NCI-H146 treated with DMSO at 0.1 percent for 48 hours (cell line): Measurements from ENCODE around the gene ADGRL3.
A peak's percentile ranks its signal among the peaks of the same experiment; 100 is the strongest.

ENCODE experiments used
- DNase-seq: peaks from one replicate; lab custom pipeline; 2025; ENCODE audit not compliant: unreplicated experiment; lab: John Stamatoyannopoulos, UW

The ADGRL3 gene

GRCh38 chr4:61853041-61853440 lies 652.9 kb downstream of the ADGRL3 start:
- DNase-seq = no peak

DNA sequence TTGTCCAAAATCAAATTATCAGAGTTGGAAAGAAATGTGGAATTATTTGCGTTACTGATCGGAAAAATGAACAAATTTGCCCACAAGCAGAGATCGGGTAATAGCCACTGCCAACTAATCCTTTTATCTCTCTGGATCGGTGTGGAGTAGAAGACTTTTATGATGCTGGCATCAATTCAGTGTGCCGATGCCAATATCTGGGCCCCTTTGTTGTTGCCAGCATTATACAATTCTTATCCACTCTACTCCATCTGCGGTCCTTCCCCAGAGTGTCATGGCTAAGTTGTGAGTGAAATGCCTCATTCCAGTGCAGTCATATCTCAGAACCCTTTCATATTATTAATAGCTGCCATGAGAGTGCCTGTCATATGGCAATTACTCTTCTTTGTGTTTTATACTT lies 660.2 kb downstream of the ADGRL3 start:
- no peak for DNase-seq

GRCh38 chr4:61864286-61864685 lies 664.2 kb downstream of the ADGRL3 start:
- DNase-seq = no peak

DNA sequence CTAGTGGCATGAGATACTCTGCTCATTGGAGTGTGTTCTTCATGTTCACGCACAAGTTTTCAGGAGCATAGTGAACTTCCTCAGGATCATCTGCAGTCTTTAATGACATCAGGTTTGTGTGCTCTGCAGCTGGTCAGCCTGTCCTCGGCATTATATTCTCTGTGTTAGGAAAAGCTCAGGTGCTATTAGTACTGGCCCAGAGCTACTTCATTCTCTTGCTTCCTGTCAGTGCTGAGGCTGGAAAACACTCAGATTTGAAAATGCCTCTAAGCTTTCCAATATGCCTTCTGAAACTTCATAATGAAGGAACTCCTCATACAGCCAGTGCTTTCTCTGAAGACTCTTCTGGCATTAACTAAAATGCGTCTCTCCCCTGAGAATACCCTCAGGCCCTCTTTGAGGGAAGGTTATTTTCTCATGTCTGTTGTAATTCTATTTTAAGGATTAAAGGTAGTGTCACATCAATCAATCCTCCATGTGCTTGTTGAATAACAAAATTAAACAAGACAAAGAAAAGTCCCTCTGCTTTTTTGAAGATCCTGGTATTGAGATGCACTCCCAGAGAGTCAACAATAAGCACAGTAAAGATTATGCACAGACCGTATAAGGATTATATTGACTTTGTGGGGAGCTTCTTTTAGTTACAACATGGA lies 666.4 kb downstream of the ADGRL3 start:
- no peak for DNase-seq

GRCh38 chr4:61872983-61873382 lies 672.9 kb downstream of the ADGRL3 start:
- DNase-seq = no peak

DNA sequence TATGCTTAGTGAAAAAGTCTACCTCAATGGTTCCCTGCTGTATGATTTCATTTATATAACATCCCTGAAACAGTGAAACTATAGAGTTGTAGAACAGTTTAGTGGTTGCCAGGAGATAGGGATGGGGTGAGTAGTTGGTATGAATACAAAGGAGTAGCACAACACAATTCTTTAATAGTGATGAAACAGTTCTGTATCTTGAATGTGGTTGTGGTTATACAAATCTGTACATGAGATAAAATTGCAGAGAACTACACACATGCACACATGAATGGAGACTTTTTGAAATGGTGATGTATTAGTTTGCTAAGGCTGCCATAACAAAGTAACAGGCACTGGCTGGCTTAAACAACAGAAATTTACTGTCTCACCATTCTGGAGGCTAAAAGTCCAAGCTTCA lies 677.1 kb downstream of the ADGRL3 start:
- DNase-seq = no peak

GRCh38 chr4:61877893-61878292 lies 677.8 kb downstream of the ADGRL3 start:
- DNase-seq = no peak

- DNase-seq = no peak
These were observed 682.3 kb downstream of the ADGRL3 start for GRCh38 chr4:61882381-61882780.

- DNase-seq = no peak
These were observed 686.0 kb downstream of the ADGRL3 start for GRCh38 chr4:61886131-61886530.

GRCh38 chr4:61889117-61889516 lies 689.0 kb downstream of the ADGRL3 start:
- DNase-seq = no peak

- DNase-seq = no peak
These were observed 690.2 kb downstream of the ADGRL3 start for GRCh38 chr4:61890321-61890720.

DNA sequence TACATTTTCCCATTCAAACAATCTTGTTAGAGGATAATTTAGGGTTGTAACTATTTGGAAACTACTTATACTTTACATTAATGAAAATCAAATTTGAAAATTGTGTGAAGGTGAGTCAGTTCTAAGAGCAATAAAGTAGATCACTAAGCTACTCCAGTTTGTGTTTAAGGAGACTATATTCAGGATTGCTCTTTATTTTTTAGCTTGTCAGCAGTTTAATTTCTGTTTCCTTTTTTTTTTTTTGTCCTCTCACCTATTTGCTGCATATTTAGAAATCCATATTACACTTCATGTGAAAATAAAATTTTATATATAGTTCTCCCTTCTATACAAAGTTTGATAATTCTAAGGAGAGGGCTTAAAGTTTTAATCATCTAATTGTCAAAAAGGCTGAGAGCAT lies 691.8 kb downstream of the ADGRL3 start:
- no peak for DNase-seq

DNA sequence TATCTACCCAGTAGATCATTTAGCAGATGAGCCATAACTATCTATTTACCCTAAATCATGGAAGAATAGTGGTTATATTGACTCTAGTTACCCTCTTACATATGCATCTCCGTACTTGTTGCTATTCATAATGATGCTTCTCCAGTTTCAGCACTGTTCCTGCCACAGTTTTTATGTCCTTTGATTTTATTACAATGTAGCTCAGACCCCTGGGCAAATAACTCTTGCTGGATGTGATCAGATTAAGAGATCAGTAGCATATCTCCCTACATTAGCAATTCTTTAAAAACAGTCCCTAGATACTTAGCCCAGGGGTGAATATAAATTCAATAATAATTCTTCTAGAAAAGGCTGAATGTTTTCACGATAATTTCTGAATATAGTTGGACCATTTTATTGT lies 696.5 kb downstream of the ADGRL3 start:
- DNase-seq = peak; percentile 80

DNA sequence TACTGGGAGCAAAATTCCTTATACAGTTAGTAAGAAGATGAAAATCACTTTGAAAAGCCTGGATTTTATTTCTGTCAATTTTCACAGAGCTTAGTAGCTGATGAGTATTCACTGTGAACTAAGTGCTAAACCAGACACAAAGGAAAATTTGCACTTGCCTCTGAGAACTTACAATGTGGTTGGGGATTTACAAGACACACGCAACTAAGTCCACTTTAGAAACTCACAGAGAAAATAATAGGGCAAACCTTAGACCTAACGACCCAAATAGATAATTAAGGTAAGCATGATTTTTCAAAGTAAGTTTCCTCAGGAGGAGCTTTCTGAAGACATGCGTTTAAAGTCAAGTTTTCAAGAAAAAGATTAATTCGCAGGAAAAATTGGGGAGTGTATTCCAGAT lies 708.9 kb downstream of the ADGRL3 start:
- no peak for DNase-seq

DNA sequence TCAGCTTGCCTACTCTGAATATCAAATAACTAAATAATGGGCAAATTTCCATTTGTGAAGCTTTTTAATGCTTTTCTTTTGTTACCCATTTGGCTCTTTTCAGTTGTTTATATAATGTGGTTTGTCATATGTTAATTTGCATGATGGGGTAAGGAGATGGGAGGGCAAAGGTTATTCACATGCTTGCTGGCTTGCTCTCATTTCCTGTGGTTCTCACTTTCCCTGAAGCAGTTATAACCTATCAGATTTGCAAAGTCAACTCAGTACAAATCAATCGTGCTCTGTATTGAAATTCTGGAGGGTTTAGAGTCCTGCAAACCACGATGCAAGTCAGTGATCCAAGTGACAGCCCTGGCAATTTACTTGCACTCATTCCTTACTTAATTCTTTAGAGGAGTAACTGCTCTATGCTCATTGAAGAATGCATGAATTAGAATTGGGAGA lies 711.2 kb downstream of the ADGRL3 start:
- DNase-seq = no peak

GRCh38 chr4:61913619-61914018 lies 713.5 kb downstream of the ADGRL3 start:
- no peak for DNase-seq

- DNase-seq = no peak
These were observed 715.4 kb downstream of the ADGRL3 start for GRCh38 chr4:61915501-61915900.

DNA sequence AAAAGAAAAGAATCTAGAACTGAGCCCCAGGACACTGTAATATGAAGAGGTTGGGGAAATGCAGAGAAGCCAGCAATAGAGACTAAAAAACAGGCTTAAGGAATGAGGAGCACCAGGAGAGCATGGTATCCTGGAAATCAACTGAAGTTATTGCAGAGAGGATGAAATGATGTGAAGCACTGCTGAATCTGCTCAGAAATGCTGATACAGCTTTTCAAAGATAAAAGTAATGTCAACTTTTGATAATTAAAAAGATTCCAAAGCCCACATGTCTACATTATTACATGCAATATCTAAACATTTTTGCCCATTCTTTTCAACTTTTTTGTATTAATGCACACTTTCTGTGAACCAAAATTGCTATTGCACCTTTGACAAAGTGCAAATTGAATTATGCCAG lies 718.4 kb downstream of the ADGRL3 start:
- DNase-seq = no peak

GRCh38 chr4:61918987-61919386 lies 718.9 kb downstream of the ADGRL3 start:
- DNase-seq = peak; percentile 88

DNA sequence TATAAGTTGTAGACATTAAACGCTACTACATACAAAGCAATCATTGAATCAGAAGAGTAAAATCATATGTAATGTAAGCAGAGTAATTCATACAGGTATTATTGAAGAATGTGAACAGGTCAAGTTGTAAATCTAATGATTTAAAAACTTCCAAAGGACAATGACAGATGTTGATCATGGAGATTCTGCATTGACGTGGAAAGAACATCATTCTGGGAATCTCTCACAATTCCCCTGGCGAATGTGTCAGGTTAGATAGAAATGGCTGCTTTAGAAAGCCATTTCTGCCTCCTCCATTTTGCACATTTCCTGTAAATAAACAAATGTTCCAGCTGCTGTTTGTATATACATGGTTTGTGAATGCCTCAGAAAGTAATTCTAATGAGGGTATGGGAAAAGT lies 719.4 kb downstream of the ADGRL3 start:
- DNase-seq = no peak

DNA sequence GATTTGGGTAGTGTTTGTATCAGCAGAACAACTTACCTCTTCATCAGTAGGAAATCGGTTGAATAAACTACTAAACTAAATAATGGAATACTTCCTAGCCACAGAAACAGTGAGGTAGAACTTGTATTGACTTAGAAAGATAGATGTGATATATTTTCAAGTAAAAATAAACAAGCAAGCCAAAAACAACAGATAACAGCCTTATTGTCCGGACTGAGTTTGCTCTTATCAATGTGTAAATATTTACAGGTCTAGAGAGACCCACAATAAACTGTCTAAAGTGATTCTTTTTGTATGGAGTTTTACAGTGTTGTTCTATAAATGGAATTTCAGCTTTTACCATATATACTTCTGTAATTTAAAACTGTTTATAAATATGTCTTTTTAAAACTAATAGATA lies 721.8 kb downstream of the ADGRL3 start:
- DNase-seq = peak; percentile 10

- no peak for DNase-seq
These were observed 722.6 kb downstream of the ADGRL3 start for GRCh38 chr4:61922766-61923165.

GRCh38 chr4:61923179-61923578 lies 723.1 kb downstream of the ADGRL3 start:
- DNase-seq = no peak
